LNCAP (cell line): Measurements from ENCODE around the gene SGSM1.

Experiments
- TF ChIP-seq, protein P1 (sequence below): fragments of 450-650 bp; IDR thresholded peaks from 2 replicates; pipeline ENCODE4 v1.5.1; 2017; ENCODE audit warnings: mild to moderate bottlenecking

The SGSM1 gene

DNA sequence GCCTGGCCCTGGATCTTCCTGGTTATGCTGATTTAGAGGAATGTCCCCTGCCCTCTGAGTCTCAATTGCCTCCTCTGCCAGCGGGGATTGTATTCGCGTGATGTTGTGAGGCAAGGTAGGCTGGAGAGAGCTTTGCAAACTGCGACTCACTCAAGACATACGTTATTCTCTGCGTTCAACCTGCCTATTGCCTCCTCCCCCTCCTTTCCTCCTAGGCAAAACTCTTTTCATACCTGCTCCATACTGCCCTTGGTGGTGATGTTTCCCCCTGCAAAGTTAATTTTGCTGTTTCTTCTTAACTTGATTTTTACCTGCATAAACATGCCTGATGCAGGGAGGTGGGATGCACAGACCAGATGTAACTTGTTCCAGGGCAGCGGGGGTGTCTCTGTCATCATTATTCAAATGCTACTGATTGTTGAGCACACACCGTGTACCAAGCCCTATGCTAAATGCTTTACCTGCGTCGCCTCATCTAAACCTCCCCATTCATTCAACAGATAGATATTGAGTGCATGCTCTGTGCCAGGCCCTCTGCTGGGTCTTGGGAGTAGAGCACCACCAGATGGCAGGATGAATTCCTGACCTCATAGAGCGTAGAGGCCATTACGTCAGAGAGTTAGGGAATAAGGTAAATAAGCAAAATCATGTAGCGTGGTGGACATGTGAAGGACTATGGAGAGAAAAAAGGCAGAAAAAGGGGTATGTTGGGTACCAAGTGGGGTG, 29.0 kb downstream of the SGSM1 start:
- TF ChIP-seq, protein P1, sequence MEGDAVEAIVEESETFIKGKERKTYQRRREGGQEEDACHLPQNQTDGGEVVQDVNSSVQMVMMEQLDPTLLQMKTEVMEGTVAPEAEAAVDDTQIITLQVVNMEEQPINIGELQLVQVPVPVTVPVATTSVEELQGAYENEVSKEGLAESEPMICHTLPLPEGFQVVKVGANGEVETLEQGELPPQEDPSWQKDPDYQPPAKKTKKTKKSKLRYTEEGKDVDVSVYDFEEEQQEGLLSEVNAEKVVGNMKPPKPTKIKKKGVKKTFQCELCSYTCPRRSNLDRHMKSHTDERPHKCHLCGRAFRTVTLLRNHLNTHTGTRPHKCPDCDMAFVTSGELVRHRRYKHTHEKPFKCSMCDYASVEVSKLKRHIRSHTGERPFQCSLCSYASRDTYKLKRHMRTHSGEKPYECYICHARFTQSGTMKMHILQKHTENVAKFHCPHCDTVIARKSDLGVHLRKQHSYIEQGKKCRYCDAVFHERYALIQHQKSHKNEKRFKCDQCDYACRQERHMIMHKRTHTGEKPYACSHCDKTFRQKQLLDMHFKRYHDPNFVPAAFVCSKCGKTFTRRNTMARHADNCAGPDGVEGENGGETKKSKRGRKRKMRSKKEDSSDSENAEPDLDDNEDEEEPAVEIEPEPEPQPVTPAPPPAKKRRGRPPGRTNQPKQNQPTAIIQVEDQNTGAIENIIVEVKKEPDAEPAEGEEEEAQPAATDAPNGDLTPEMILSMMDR, result no peak; the same call in 1 of the 2 replicates

DNA sequence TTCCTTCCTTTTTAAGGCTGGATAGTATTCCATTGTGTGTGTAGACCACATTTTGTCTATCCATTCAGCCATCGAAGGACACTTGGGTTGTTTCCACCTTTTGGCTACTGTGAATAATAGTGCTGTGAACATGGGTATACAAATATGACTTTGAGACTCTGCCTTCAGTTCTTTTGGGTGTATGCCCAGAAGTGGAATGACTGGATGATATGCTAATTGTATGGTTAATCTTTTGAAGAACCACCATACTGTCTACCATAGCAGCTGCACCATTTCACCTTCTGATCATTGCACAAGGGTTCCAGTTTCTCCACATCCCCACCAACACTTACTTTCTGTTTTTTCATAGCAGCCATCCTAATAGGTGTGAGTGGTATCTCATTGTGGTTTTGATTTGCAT, 30.3 kb downstream of the SGSM1 start:
- TF ChIP-seq, protein P1, result no peak

DNA sequence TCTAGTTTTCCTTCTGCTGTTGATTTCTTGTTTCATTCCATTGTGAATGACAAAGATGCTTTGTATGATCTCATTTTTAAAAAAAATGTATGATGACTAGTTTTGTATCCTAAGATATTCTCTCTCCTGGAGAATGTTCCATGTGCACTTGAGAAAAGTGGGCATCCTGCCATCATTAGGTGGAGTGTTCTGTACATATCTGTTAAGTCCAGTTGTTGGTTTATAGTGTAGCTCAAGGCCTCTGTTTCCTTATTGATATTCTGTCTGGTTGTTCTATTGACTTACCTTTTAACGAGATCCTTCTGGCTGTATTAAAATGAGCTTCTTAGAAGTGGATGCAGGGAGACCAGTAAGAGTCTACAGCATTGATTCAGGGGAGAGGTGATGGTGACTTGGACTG, 35.2 kb downstream of the SGSM1 start:
- TF ChIP-seq, protein P1, result no peak

DNA sequence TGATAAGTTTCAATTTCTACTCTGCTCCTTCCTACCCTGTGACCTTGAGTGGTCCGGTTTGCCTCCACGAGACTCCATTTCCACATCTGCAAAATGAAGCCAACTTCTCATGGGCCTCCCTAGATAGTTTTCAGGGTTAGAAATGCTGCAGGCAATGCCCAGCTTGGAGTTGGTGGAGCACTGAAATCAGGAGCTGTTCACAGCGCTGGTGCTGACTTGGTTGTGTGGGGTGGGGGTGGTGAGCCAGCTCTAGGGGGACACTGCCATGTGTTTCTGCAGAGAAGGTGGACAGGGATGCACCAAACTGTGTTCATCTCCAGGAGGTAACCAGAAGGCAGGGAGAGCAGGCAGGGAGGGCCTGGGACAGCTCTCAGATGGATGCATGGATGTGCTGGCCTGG, 37.0 kb downstream of the SGSM1 start:
- TF ChIP-seq, protein P1, result no peak

DNA sequence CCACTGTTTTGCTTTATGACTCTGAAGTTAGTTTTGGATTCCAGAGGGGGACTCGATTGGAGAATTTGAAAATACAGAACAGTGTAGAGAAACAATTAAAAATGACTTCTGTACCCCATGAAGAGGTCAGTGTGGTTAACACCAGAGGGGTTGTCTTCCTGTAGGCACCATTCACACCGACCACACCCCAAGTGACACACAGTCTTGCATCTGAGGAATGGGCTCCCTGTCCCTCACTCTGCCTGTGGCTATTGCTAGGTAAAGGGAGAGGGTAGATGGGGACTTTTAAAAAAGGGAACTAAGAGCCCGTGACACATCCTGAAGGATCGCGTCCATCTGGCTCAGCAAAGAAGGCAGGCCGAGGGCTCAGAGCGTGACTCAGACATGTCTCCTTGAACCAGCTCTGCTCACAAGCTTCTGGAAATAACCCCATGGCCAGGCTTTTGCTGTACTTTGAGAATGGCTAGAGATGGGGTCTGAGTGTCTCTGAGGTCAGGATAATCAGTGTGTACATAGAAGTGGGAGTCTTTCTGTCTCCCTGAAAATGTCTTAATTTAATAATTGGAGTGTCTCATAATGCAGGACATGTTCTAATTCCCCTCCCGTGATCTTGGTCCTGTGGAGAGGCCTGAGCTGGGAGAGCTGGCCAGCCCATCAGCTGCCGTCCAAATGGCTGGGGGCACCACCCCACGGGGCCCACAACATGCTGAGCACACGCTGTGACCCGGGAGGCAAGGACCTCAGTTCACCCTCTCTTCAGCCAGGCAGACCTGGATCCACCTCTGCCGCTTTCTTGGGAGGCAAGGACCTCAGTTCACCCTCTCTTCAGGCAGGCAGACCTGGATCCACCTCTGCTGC, 39.3 kb downstream of the SGSM1 start:
- TF ChIP-seq, protein P1, result no peak

DNA sequence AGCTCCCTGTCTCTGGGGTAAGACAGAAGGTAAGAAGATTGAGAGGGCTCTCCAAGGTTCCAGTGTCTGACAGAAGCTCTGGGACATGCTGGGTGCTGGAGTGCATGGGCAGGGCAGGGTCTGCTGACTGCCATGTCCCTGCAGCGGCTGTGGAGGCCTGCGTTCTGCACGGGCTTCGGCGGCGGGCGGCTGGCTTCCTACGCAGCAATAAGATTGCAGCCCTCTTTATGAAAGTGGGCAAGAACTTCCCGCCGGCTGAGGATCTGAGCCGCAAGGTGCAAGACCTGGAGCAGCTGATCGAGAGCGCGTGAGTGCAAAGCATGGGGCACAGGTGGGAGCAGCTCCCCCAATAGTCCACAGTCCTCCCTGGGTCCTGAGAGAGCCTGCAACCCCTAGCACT, 41.5 kb downstream of the SGSM1 start:
- TF ChIP-seq, protein P1, result no peak

DNA sequence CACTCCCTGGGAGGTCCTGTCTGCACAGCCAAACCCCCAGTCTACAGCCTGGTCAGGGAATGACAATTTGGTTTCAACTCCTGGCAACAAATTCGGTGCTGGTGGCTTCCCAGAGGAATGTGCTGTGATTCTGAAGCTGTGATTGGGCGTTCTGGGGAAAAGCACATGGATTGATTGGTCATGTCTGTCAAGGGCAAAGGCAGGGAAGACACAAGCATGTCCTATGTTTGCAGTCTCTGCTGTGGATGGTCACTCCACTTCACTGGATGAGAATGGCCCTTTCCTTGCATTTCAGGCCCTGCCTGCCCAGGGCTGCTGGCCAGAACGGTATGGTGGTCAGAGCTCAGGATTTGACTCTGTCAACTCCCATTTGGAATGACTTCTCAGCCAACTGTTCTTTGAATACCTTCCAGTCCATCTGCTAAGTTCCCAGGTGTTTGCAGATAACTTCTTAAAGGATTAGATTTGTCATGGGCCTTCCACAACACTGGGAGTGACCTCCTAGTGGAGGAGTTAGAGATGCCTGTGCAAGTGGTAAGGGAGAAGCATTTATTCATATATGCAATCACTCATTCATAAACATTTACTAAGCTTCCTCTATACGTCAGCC, 42.7 kb downstream of the SGSM1 start:
- TF ChIP-seq, protein P1, result no peak
